Measurements from ENCODE around the gene RAPGEF6.
"Not testable (repeated sequence)": the region's sequence is repeated elsewhere in the genome, so short reads cannot be mapped to it uniquely, and the experiment has no call there.

Gene RAPGEF6

GRCh38 chr5:131505237-131505908 lies 129.7 kb downstream of the RAPGEF6 start:
- no peak for DNase-seq (ENCODE audit: low read depth)

- DNase-seq (ENCODE audit: low read depth) = no peak
These were observed 138.7 kb downstream of the RAPGEF6 start for GRCh38 chr5:131496400-131496713.

- no peak for DNase-seq (ENCODE audit: low read depth)
These were observed 139.3 kb downstream of the RAPGEF6 start for GRCh38 chr5:131495536-131496399.

- DNase-seq (ENCODE audit: low read depth) = no peak
These were observed 143.3 kb downstream of the RAPGEF6 start for GRCh38 chr5:131491749-131492148.

GRCh38 chr5:131488463-131488862 lies 146.6 kb downstream of the RAPGEF6 start:
- DNase-seq (ENCODE audit: low read depth) = no peak

- not testable (repeated sequence) for DNase-seq (ENCODE audit: low read depth)
These were observed 147.7 kb downstream of the RAPGEF6 start for GRCh38 chr5:131487371-131487770.

GRCh38 chr5:131482617-131483016 lies 152.4 kb downstream of the RAPGEF6 start:
- DNase-seq (ENCODE audit: low read depth) = no peak

- DNase-seq (ENCODE audit: low read depth) = no peak
These were observed 153.5 kb downstream of the RAPGEF6 start for GRCh38 chr5:131481569-131481968.

GRCh38 chr5:131475541-131475941 lies 159.5 kb downstream of the RAPGEF6 start:
- DNase-seq (ENCODE audit: low read depth) = no peak

- DNase-seq (ENCODE audit: low read depth) = no peak
These were observed 161.3 kb downstream of the RAPGEF6 start for GRCh38 chr5:131473731-131474130.

- DNase-seq (ENCODE audit: low read depth) = no peak
These were observed 168.8 kb downstream of the RAPGEF6 start for GRCh38 chr5:131466171-131466766.

- DNase-seq (ENCODE audit: low read depth) = no peak
These were observed 171.4 kb downstream of the RAPGEF6 start for GRCh38 chr5:131463656-131464055.

- no peak for DNase-seq (ENCODE audit: low read depth)
These were observed 172.6 kb downstream of the RAPGEF6 start for GRCh38 chr5:131462454-131462853.

GRCh38 chr5:131461742-131462141 lies 173.3 kb downstream of the RAPGEF6 start:
- DNase-seq (ENCODE audit: low read depth) = no peak

- DNase-seq (ENCODE audit: low read depth) = no peak
These were observed 174.0 kb downstream of the RAPGEF6 start for GRCh38 chr5:131460867-131461572.

GRCh38 chr5:131460133-131460532 lies 174.9 kb downstream of the RAPGEF6 start:
- DNase-seq (ENCODE audit: low read depth) = no peak

GRCh38 chr5:131459216-131459615 lies 175.8 kb downstream of the RAPGEF6 start:
- no peak for DNase-seq (ENCODE audit: low read depth)

GRCh38 chr5:131457193-131457592 lies 177.8 kb downstream of the RAPGEF6 start:
- DNase-seq (ENCODE audit: low read depth) = no peak

GRCh38 chr5:131450941-131451340 lies 184.1 kb downstream of the RAPGEF6 start:
- DNase-seq (ENCODE audit: low read depth) = no peak

- DNase-seq (ENCODE audit: low read depth) = no peak
These were observed 193.8 kb downstream of the RAPGEF6 start for GRCh38 chr5:131441184-131441583.

- DNase-seq (ENCODE audit: low read depth) = no peak
These were observed 198.9 kb downstream of the RAPGEF6 start for GRCh38 chr5:131436081-131436480.

GRCh38 chr5:131433109-131433508 lies 201.9 kb downstream of the RAPGEF6 start:
- DNase-seq (ENCODE audit: low read depth) = no peak
